Breast epithelium (tissue), 4 donors: Measurements from ENCODE around the gene ALK. TPM values are rescaled to one million over a fixed set of nuclear protein-coding genes. Genes with fewer than 3 reads are reported as not detected.

ENCODE experiments used
- DNase-seq, 2 donors: peaks; one replicate each; pipeline ENCODE4 v3.0.0-alpha.2; 2019; ENCODE audit warnings: low spot score in 2 of 2
- H3K27ac ChIP-seq, 2 donors: fragments of 200-600 bp; sonication (generic) in 1 of 2; one replicate each; pipeline ENCODE4 v1.5.1; 2016 to 2019; ENCODE audit warnings: mild to moderate bottlenecking in 1 of 2
- H3K27me3 ChIP-seq, 2 donors: fragments of 200-600 bp; sonication (generic) in 1 of 2; one replicate each; pipeline versions ENCODE4 v1.5.1 to v1.6.0; 2017 to 2019; ENCODE audit warnings: control low read depth in 1 of 2, mild to moderate bottlenecking in 1 of 2
- H3K36me3 ChIP-seq: fragments of 200-600 bp; one replicate; pipeline ENCODE4 v1.5.1; 2019
- H3K4me1 ChIP-seq, 2 donors: fragments of 200-600 bp; sonication (generic); one replicate each; pipeline ENCODE4 v1.5.1; 2016 to 2019; ENCODE audit warnings: control low read depth in 1 of 2
- H3K4me3 ChIP-seq, 3 donors: fragments of 200-600 bp; sonication (generic); 1 replicate in 2 of 3; 2 replicates in 1 of 3; pipeline ENCODE4 v1.5.1; 2016 to 2019; ENCODE audit warnings: mild to moderate bottlenecking in 3 of 3, moderate library complexity in 2 of 3
- H3K9me3 ChIP-seq, 2 donors: fragments of 200-600 bp; sonication (generic) in 1 of 2; one replicate each; pipeline ENCODE4 v1.5.1; 2016 to 2019; ENCODE audit warnings: control low read depth in 1 of 2
- CTCF ChIP-seq, 3 donors: fragments of 450-650 bp; IDR thresholded peaks; one replicate each; pipeline ENCODE4 v1.5.1; 2016 to 2017; ENCODE audit warnings: antibody characterized with exemption in 3 of 3, mild to moderate bottlenecking in 3 of 3, moderate library complexity in 3 of 3
- POLR2A ChIP-seq: fragments of 450-650 bp; IDR thresholded peaks from one replicate; pipeline ENCODE4 v1.6.1; 2016; ENCODE audit warnings: antibody characterized with exemption, mild to moderate bottlenecking, moderate library complexity
- POLR2AphosphoS5 ChIP-seq, 3 donors: sonication (generic); formaldehyde crosslinking; IDR thresholded peaks; one replicate each; pipeline ENCODE4 v1.6.1; 2017; ENCODE audit warnings: antibody characterized with exemption in 3 of 3
- intact Hi-C: fragments of 100-400 bp; cut with DNase I; formaldehyde crosslinking; loops from one replicate; pipeline ENCODE4 v1.15.1; 2023; ENCODE audit warnings: low total_unique reads
- total RNA-seq, 3 donors: library from RNA; depleted of rRNA; stranded (reverse); fragments of >200 nt; gene quantifications; one replicate each; pipeline ENCODE4 v1.1.0, GENCODE V29; 2016

ALK gene
- total RNA-seq, 3 donors from 2014 or later, result 0.33 to 5.6 (median 0.64) TPM

GRCh38 chr2:29489568-29489967, 431.8 kb downstream of the ALK start:
- Histone ChIP-seq H3K27ac (no peak overlapping the region), H3K36me3 (no peaks in the 10 kb centered on the region), H3K27me3 (no peaks in the 10 kb centered on the region), H3K4me3 (no peak overlapping the region), H3K4me1 (no peaks in the 10 kb centered on the region), H3K9me3 (no peaks in the 10 kb centered on the region)
- DNase-seq, result no peak
- intact Hi-C loops, result no loop called here
- no peak for TF ChIP-seq CTCF (IDR thresholded peaks at IDR 0.05)

- no peak overlapping the region for H3K27ac ChIP-seq
- H3K27me3 ChIP-seq, result no peaks in the 10 kb centered on the region
- H3K36me3 ChIP-seq, result no peaks in the 10 kb centered on the region
- no peak for DNase-seq
- H3K4me1 ChIP-seq, result no peaks in the 10 kb centered on the region
- no peak for TF ChIP-seq CTCF (IDR thresholded peaks at IDR 0.05)
- TF ChIP-seq POLR2A, result no peak
- TF ChIP-seq POLR2AphosphoS5 (IDR thresholded peaks at IDR 0.05), result no peak
- H3K9me3 ChIP-seq, result no peaks in the 10 kb centered on the region
- H3K4me3 ChIP-seq, result no peak overlapping the region
- intact Hi-C loops, result no loop called here
These were observed 433.3 kb downstream of the ALK start for GRCh38 chr2:29487967-29488555.

GRCh38 chr2:29485631-29486030, 435.8 kb downstream of the ALK start:
- H3K9me3 ChIP-seq, result no peaks in the 10 kb centered on the region
- H3K27me3 ChIP-seq, result no peaks in the 10 kb centered on the region
- no peak for TF ChIP-seq POLR2A
- no peak for TF ChIP-seq CTCF (IDR thresholded peaks at IDR 0.05)
- no peak for TF ChIP-seq POLR2AphosphoS5 (IDR thresholded peaks at IDR 0.05)
- intact Hi-C loops, result no loop called here
- no peak overlapping the region for H3K27ac ChIP-seq
- DNase-seq, result no peak
- H3K4me3 ChIP-seq, result no peak overlapping the region
- no peaks in the 10 kb centered on the region for H3K4me1 ChIP-seq
- H3K36me3 ChIP-seq, result no peaks in the 10 kb centered on the region

- no peak overlapping the region for H3K27ac ChIP-seq
- no peak for TF ChIP-seq POLR2A
- TF ChIP-seq POLR2AphosphoS5 (IDR thresholded peaks at IDR 0.05), result no peak
- no peak for TF ChIP-seq CTCF (IDR thresholded peaks at IDR 0.05)
- no peaks in the 10 kb centered on the region for H3K9me3 ChIP-seq
- no peaks in the 10 kb centered on the region for H3K36me3 ChIP-seq
- DNase-seq, result no peak
- no peak overlapping the region for H3K4me3 ChIP-seq
- no peaks in the 10 kb centered on the region for H3K27me3 ChIP-seq
- intact Hi-C loops, result no loop called here
- H3K4me1 ChIP-seq, result no peaks in the 10 kb centered on the region
These were observed 436.3 kb downstream of the ALK start for GRCh38 chr2:29485117-29485516.

- H3K27ac ChIP-seq, result no peak overlapping the region
- no peaks in the 10 kb centered on the region for H3K27me3 ChIP-seq
- TF ChIP-seq POLR2A, result no peak
- no peak for TF ChIP-seq CTCF (IDR thresholded peaks at IDR 0.05)
- no peak for TF ChIP-seq POLR2AphosphoS5 (IDR thresholded peaks at IDR 0.05)
- no peaks in the 10 kb centered on the region for H3K9me3 ChIP-seq
- no peak for DNase-seq
- no peaks in the 10 kb centered on the region for H3K36me3 ChIP-seq
- intact Hi-C loops, result no loop called here
- no peaks in the 10 kb centered on the region for H3K4me1 ChIP-seq
- no peak overlapping the region for H3K4me3 ChIP-seq
These were observed 438.5 kb downstream of the ALK start for GRCh38 chr2:29482867-29483266.
